Heart left ventricle (tissue), 13 donors: ENCODE results near the gene HDGFL3.

Experiments used
- CTCF ChIP-seq, 12 donors: fragments of 200-600 bp; sonication (generic) in 4 of 12; IDR thresholded peaks; one replicate each; pipeline versions ENCODE4 v1.5.0 to v1.8.0; 2018 to 2022; ENCODE audit warnings: antibody characterized with exemption in 12 of 12, mild to moderate bottlenecking in 5 of 12
- POLR2A ChIP-seq, 2 donors: fragments of 450-650 bp; IDR thresholded peaks; one replicate each; pipeline ENCODE4 v1.6.1; 2017; ENCODE audit warnings: antibody characterized with exemption in 2 of 2, mild to moderate bottlenecking in 2 of 2, moderate library complexity in 2 of 2
- donor health status: ischemic (EF 13 %, LVEDD 7.1; RV severe dilation, severe dysfunction).
- donor health status: DM: no; HTN: yes; CAD: no.
- donor health status: DM: no; HTN: no; CAD: no.
- donor health status: ischemic (EF 25% LVEDD 6.9; RV normal size, moderate dysfunction).
- donor health status: ischemic (EF 25% LVEDD 5.7; RV mildly dilated, moderate dysfunction).
- donor health status: ischemic (EF 35%, LVEDD 5.7; RV mildly dilated, moderate dysfunction).
- donor health status: nonischemic (EF 11% LVEDD 7.7; RV severe dilation, severe dysfunction).
- donor health status: DM: yes; HTN: yes; CAD: no.
- donor health status: PGD.
- donor health status: ischemic (EF 29% LVEDD 5.4; RV normal size, mild dysfunction).
- donor health status: nonischemic (EF 23%, LVEDD 6.1; RV moderate dilation, normal function).

- no peak for TF ChIP-seq POLR2A (IDR thresholded peaks at IDR 0.05)
- TF ChIP-seq CTCF (IDR thresholded peaks at IDR 0.05) = no peak
These were observed 36.0 kb upstream of the HDGFL3 start for GRCh38 chr15:83243634-83244033.
